Caco-2 (cell line): ENCODE results near the gene IFI16. TPM values are rescaled to one million over a fixed set of nuclear protein-coding genes. Genes with fewer than 3 reads are reported as not detected.

Experiments used
- Bru-seq: library from RNA; stranded (reverse); fragments of 400-500 nt; gene quantifications from one replicate; lab custom pipeline; 2021; lab: Mats Ljungman, UMichigan
- BruChase-seq, 2 experiments: library from RNA; stranded (reverse); fragments of 400-500 nt; gene quantifications; one replicate each; lab custom pipeline; 2021; lab: Mats Ljungman, UMichigan
- BruUV-seq: library from RNA; stranded (reverse); fragments of 400-500 nt; replicated peaks from 2 replicates; lab custom pipeline; 2021; lab: Mats Ljungman, UMichigan
- CTCF ChIA-PET: fragments of 300-600 bp; sonication (Branson Sonifier 250); formaldehyde crosslinking; loops from one replicate; lab custom pipeline; 2022; ENCODE audit warnings: antibody characterized with exemption; lab: Charles Lee
- POLR2A ChIA-PET: fragments of 300-600 bp; sonication (Branson Sonifier 250); formaldehyde crosslinking; loops from one replicate; lab custom pipeline; 2022; ENCODE audit warnings: antibody characterized with exemption; lab: Charles Lee
- DNase-seq, 2 experiments: peaks; one replicate each; pipeline versions ENCODE4 v3.0.0 to v3.0.0-alpha.2; 2020 to 2022
- H3K27me3 ChIP-seq: replicated peaks from 2 replicates; pipeline ENCODE4 v1.6.0; 2011; ENCODE audit warnings: low read length; ENCODE audit not compliant: control insufficient read depth, insufficient read depth
- H3K36me3 ChIP-seq: 2 replicates; pipeline ENCODE4 v1.5.1; 2011; ENCODE audit warnings: low read length; ENCODE audit not compliant: control insufficient read depth, insufficient read depth
- H3K4me1 ChIP-seq: fragments of 250-450 bp; sonication (Bioruptor Pico); 2 replicates; pipeline ENCODE4 v1.5.1; 2020; ENCODE audit warnings: mild to moderate bottlenecking
- H3K4me3 ChIP-seq: 2 replicates; pipeline ENCODE4 v1.5.1; 2011; ENCODE audit warnings: low read depth, mild to moderate bottlenecking, control low read depth, low read length
- H3K9me3 ChIP-seq: fragments of 250-450 bp; sonication (Bioruptor Pico); 2 replicates; pipeline ENCODE4 v1.5.1; 2020; ENCODE audit warnings: mild to moderate bottlenecking, moderate library complexity
- H3K27ac Mint-ChIP-seq: one replicate; pipeline ENCODE4 v1.8.0; 2022; ENCODE audit warnings: mixed read lengths; ENCODE audit not compliant: unreplicated experiment
- H3K27me3 Mint-ChIP-seq: one replicate; pipeline ENCODE4 v1.8.0; 2022; ENCODE audit warnings: mixed read lengths; ENCODE audit not compliant: insufficient read depth, unreplicated experiment
- H3K36me3 Mint-ChIP-seq: one replicate; pipeline ENCODE4 v1.8.0; 2022; ENCODE audit warnings: mild to moderate bottlenecking, mixed read lengths; ENCODE audit not compliant: insufficient read depth, unreplicated experiment
- H3K4me1 Mint-ChIP-seq: one replicate; pipeline ENCODE4 v1.8.0; 2022; ENCODE audit warnings: low read depth, mixed read lengths; ENCODE audit not compliant: unreplicated experiment
- H3K4me3 Mint-ChIP-seq: one replicate; pipeline ENCODE4 v1.8.0; 2022; ENCODE audit warnings: mild to moderate bottlenecking, moderate library complexity, mixed read lengths; ENCODE audit not compliant: unreplicated experiment
- H3K9me3 Mint-ChIP-seq: one replicate; pipeline ENCODE4 v1.8.0; 2022; ENCODE audit warnings: mixed read lengths; ENCODE audit not compliant: unreplicated experiment
- intact Hi-C: fragments of 100-400 bp; cut with micrococcal nuclease; formaldehyde crosslinking; loops from one replicate; pipeline ENCODE4 v1.10.0; 2022; ENCODE audit not compliant: unreplicated experiment
- long read RNA-seq: library from polyadenylated mRNA; stranded (forward); transcript quantifications from one replicate; pipeline ENCODE4 v2.0.0, GENCODE V29; 2022
- total RNA-seq: library from RNA; stranded (reverse); gene quantifications from 2 replicates; pipeline ENCODE4 v1.2.3, GENCODE V29; 2022
- TF ChIP-seq, protein P1 (sequence below), 2 experiments: fragments of 200-600 bp in 1 of 2; IDR thresholded peaks; 1 replicate in 1 of 2; 2 replicates in 1 of 2; pipeline versions ENCODE4 v1.5.1 to v1.8.0; 2011 to 2022; ENCODE audit warnings: antibody characterized with exemption in 1 of 2, control low read depth in 1 of 2, inconsistent platforms in 1 of 2, low read depth in 1 of 2, low read length in 1 of 2, mild to moderate bottlenecking in 1 of 2, moderate library complexity in 1 of 2; ENCODE audit not compliant: insufficient read depth in 1 of 2, severe bottlenecking in 1 of 2, unreplicated experiment in 1 of 2

Gene IFI16
- total RNA-seq (0.19 TPM in 1 of 2 replicates, not detected in the other), Bru-seq, nascent RNA (percentile 13 among the genes with signal in this experiment), BruChase-seq, experiment 1, labeled RNA remaining after a 2-hour chase (percentile 10 among the genes with signal in this experiment), BruChase-seq, experiment 2, labeled RNA remaining after a 6-hour chase (percentile 4 among the genes with signal in this experiment)
- long read RNA-seq: 0 reads

DNA sequence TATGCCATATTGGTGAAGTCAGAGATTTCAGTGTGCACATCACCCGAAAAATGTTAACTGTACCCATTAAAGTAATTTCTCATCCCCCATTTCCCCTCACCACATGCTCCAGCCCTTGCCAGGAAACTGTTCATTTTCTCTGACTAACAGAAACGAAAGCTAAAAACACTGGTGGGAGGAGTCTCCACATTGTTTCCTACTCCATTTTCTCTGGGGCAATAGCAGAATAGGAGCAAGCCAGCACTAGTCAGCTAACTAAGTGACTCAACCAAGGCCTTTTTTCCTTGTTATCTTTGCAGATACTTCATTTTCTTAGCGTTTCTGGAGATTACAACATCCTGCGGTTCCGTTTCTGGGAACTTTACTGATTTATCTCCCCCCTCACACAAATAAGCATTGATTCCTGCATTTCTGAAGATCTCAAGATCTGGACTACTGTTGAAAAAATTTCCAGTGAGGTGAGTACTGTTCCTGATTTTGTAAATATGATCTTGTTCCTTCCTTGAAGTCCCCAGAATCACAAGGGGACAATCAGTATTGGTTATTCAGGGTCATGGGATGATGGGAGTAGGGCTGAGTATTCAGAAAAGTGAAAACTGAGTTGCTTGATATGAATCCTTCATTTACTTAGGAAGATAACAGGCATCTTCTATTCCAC is at the start of gene IFI16:
Gene IFI16 (plus strand): TSS at position 204 of the 658 bp plus-strand sequence. CDS start 4,774 bp downstream, outside the sequence.
- peaks cover 3% of the 10 kb centered on the region for H3K27me3 Mint-ChIP-seq
- Histone ChIP-seq H3K4me3 (no peak within 1 kb of the TSS), H3K4me1 (no peaks in the 10 kb centered on the region), H3K36me3 (no peaks in the 10 kb centered on the region), H3K27me3 (no peaks in the 10 kb centered on the region), H3K9me3 (no peaks in the 10 kb centered on the region)
- BruUV-seq: no TSS peak
- TF ChIP-seq, protein P1, sequence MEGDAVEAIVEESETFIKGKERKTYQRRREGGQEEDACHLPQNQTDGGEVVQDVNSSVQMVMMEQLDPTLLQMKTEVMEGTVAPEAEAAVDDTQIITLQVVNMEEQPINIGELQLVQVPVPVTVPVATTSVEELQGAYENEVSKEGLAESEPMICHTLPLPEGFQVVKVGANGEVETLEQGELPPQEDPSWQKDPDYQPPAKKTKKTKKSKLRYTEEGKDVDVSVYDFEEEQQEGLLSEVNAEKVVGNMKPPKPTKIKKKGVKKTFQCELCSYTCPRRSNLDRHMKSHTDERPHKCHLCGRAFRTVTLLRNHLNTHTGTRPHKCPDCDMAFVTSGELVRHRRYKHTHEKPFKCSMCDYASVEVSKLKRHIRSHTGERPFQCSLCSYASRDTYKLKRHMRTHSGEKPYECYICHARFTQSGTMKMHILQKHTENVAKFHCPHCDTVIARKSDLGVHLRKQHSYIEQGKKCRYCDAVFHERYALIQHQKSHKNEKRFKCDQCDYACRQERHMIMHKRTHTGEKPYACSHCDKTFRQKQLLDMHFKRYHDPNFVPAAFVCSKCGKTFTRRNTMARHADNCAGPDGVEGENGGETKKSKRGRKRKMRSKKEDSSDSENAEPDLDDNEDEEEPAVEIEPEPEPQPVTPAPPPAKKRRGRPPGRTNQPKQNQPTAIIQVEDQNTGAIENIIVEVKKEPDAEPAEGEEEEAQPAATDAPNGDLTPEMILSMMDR (IDR thresholded peaks at IDR 0.05; ENCODE audit: insufficient read depth in 1 of 2, low read depth in 1 of 2, low read length in 1 of 2, severe bottlenecking in 1 of 2, unreplicated experiment in 1 of 2): no peak
- no peak for DNase-seq
- H3K4me1 Mint-ChIP-seq: no peaks in the 10 kb centered on the region
- H3K36me3 Mint-ChIP-seq: no peaks in the 10 kb centered on the region
- ChIA-PET POLR2A (no interaction called here), CTCF (no interaction called here)
- no peak within 1 kb of the TSS for H3K27ac Mint-ChIP-seq
- intact Hi-C loops: no loop called here
- H3K4me3 Mint-ChIP-seq: no peak within 1 kb of the TSS
- H3K9me3 Mint-ChIP-seq: no peaks in the 10 kb centered on the region

DNA sequence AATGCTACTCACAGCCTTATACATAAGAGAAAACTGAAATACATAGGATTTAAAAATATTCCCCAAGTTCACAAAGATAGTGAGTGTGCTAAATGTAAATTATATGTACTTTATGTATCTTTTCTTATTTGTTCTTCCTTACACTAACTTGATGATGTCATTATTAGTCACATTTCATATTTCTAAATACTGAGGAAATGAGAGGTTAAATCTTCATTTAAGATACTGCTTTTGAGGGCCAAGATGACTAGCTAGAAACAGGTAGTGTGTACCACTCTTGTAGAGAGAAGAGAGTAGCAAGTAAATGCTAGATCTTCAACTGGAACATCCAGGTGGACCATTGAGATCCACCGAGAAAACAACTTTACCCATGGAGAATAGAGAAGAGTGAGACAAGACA is 48.5 kb upstream of the IFI16 start:
- no peaks in the 10 kb centered on the region for H3K27me3 Mint-ChIP-seq
- H3K9me3 Mint-ChIP-seq: no peaks in the 10 kb centered on the region
- TF ChIP-seq, protein P1 (IDR thresholded peaks at IDR 0.05; ENCODE audit: insufficient read depth in 1 of 2, low read depth in 1 of 2, low read length in 1 of 2, severe bottlenecking in 1 of 2, unreplicated experiment in 1 of 2): no peak
- CTCF ChIA-PET: no interaction called here
- BruUV-seq: no TSS peak
- Histone ChIP-seq H3K4me3 (no peak overlapping the region), H3K27me3 (no peaks in the 10 kb centered on the region; the same call in 1 of the 2 replicates), H3K4me1 (no peaks in the 10 kb centered on the region), H3K36me3 (no peaks in the 10 kb centered on the region), H3K9me3 (no peaks in the 10 kb centered on the region)
- H3K36me3 Mint-ChIP-seq: no peaks in the 10 kb centered on the region
- H3K4me1 Mint-ChIP-seq: no peaks in the 10 kb centered on the region
- intact Hi-C loops: no loop called here
- H3K27ac Mint-ChIP-seq: no peak overlapping the region
- POLR2A ChIA-PET: no interaction called here
- DNase-seq: no peak
- no peak overlapping the region for H3K4me3 Mint-ChIP-seq

DNA sequence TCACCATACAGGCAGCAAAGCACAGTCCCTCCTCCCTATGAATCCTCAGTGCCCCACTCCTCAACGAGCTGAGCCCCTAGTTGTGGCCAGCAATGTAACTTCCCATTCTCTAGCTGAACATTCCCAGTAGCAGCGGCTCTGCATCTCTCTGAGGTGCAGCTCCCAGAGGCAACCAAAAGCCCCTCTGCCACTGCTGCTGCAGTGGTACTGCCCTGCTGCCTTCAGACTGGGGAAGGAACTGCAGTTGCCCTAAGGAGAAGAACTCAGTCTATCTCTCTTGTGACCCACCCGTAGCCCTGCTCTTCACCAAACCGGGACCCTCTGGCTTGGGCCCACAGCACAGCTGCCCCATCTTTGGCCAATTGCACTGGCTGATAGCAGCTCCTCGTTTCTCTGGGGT is 46.7 kb upstream of the IFI16 start:
- BruUV-seq: no TSS peak
- no peaks in the 10 kb centered on the region for H3K4me1 ChIP-seq
- H3K36me3 ChIP-seq: no peaks in the 10 kb centered on the region
- POLR2A ChIA-PET: no interaction called here
- H3K27me3 Mint-ChIP-seq: no peaks in the 10 kb centered on the region
- H3K9me3 Mint-ChIP-seq: no peaks in the 10 kb centered on the region
- intact Hi-C loops: no loop called here
- no peaks in the 10 kb centered on the region for H3K36me3 Mint-ChIP-seq
- TF ChIP-seq, protein P1 (IDR thresholded peaks at IDR 0.05; ENCODE audit: insufficient read depth in 1 of 2, low read depth in 1 of 2, low read length in 1 of 2, severe bottlenecking in 1 of 2, unreplicated experiment in 1 of 2): no peak
- CTCF ChIA-PET: no interaction called here
- no peak overlapping the region for H3K4me3 ChIP-seq
- no peak overlapping the region for H3K4me3 Mint-ChIP-seq
- no peak for DNase-seq
- no peaks in the 10 kb centered on the region for H3K9me3 ChIP-seq
- H3K4me1 Mint-ChIP-seq: no peaks in the 10 kb centered on the region
- H3K27me3 ChIP-seq: no peaks in the 10 kb centered on the region; the same call in 1 of the 2 replicates
- H3K27ac Mint-ChIP-seq: no peak overlapping the region
